ENCODE measurements around the gene ULK4.

- no peak for TF ChIP-seq CTCF (conservative IDR thresholded peaks at IDR 0.05 in 1 of 2, IDR thresholded peaks at IDR 0.05 in 1 of 2; ENCODE audit: low read depth in 1 of 2, low read length in 2 of 2)
- TF ChIP-seq EZH2 (IDR thresholded peaks at IDR 0.05; ENCODE audit: low read length, missing control alignments) = no peak
Observed at GRCh38 chr3:41198526-41198925, 763.4 kb downstream of the ULK4 start.
